HUDEP-2 (cell line): Measurements from ENCODE around the gene RCC2.
A peak's percentile ranks its signal among the peaks of the same experiment; 100 is the strongest.

Experiments used
- DNase-seq, 76 experiments: peaks; one replicate each; lab custom pipeline; 2025; ENCODE audit not compliant: unreplicated experiment in 76 of 76; lab: John Stamatoyannopoulos, UW

The RCC2 gene

DNA sequence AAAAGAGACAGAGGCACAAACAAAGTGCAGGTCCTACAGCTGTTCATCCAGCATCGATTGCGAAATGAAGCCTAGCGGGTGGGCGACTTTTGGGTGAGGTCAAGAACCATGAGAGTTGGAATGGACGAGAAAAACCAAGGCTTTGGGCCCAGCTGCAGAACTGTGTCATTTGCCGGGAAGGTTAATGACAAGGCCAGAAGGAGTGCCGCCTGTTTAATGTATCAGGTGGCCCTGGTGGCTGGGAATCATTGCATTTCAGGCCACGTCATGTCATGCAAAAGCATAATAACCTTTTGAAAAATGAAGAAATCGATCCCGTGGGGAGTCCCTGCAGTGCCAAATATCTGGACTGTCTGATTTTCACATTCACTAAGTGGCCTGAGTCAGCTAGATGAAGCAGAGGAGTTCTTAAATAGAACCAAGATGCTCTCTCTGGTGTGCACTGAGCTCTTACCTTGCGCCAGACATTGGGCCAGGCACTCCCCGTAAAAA is 8.1 kb upstream of the RCC2 start:
- DNase-seq, result no peak

DNA sequence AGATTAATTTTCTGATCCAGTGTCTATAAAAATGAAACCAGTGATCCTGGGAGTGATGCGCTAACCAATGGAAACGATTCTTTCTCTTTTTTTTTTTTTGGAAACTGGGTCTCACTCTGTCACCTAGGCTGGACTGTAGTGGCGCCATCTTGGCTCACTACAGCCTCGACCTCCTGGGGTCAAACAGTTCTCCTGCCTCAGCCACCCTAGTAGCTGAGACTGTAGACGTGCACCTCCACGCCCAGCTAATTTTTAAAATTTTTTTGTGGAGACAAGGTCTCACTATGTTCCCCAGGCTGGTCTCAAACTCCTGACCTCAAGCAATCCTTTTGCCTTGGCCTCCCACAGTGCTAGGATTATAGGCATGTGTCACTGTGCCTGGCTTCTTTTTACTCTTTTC is 3.4 kb upstream of the RCC2 start:
- DNase-seq, result no peak

DNA sequence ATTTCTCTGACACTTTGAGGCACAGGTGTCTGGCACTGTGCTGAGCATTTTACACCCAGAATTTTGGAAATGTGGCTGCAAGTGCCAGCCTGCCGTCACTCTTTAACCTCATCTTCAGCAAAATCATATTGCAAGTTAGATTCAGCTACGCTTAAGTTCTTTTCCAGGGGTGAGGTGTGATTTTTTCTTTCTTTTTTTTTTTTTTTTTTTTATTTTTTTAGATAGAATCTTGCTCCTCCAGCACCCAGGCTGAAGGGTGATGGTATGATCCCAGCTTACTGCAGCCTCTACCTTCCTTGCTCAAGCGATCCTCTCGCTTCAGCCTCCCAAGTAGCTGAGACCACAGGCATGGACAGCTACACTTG is 2.5 kb upstream of the RCC2 start:
- no peak for DNase-seq

DNA sequence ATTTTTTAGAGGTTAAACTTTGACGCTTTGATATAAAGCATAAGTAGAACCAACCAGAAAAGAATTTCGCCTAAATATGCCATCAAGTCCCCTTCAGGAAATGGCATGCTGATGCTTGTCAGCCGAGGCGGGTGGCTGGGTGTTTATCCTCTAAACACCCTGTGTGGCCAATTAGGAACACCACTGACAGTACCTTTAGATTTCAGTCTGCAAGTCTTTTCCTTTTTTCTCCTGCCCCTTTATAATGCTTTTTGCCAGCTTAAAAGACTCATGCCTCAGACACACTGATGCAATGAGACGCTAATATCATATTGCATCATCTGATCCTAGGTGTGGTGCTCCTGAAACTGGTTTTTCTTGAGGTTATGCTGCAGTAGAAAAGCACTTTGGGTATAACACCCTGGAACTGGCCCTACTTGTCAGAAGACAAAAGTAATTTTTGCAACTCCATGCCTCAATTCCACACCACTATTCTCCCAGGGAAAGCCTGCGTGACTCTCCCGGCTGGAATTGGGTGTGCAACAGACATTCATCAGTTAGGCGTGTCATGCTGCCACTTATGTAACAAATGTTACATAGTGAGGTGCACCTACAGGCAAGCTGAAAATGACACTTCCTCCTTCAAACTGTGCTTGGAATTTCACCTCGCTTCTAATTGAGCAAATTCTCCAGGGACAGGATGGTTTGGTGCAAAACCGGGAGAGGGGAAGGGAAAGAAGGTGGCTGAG is 2.0 kb upstream of the RCC2 start:
- peak in 6 of 76 experiments; percentile 5 to 36 (median 10) for DNase-seq

DNA sequence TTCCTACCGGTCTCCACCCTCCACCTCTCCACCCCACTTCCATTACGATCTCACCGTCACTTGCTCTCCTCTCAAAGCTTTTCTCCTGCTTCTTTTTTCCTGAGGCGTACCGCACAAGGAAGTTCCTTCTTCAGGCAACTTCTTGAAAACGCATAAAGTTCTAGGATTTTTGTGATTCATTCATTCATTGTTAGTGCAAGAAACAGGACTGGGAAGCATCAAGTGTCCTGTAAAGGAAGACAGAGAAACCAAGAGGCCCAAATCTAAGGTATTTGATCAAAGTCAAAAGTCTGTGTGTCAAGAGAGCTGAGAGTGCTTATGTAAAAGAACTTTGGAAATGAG is 1.3 kb upstream of the RCC2 start:
- no peak for DNase-seq

DNA sequence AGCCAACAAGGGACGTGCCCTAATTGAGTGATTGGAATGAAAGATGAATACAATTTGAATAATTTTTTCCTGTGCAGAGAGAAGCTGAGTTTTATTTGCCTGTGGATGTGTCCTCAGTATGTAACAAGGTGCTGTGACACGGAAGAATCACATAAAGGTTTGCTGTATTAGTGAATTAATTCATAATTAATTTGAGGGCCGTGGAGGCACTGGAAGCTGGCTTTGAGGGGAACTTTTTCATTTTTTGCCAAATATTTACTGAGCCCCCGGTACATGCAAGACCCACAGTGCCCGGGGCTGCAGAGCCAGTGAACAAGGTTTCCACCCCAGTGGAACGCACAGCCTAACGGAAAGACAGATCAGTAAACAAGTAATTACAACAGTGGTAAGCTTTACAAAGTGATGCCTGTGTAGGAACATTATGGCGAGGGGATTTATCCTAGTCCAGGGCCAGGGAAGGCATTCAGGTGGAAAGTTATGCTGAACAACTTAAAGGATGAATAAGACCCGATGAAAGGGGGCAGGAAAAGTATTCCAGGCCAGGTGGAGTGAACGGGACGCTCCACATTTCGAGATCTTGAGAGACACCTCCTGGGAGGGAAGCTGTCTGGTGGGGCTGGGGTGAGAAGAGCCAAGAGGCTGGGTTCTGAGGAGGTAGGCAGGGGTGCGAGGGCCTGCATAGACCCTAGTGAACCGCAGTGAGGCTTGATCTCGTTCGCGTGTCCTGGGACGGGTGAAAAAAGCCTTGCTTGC is 773 bp upstream of the RCC2 start:
- no peak for DNase-seq

DNA sequence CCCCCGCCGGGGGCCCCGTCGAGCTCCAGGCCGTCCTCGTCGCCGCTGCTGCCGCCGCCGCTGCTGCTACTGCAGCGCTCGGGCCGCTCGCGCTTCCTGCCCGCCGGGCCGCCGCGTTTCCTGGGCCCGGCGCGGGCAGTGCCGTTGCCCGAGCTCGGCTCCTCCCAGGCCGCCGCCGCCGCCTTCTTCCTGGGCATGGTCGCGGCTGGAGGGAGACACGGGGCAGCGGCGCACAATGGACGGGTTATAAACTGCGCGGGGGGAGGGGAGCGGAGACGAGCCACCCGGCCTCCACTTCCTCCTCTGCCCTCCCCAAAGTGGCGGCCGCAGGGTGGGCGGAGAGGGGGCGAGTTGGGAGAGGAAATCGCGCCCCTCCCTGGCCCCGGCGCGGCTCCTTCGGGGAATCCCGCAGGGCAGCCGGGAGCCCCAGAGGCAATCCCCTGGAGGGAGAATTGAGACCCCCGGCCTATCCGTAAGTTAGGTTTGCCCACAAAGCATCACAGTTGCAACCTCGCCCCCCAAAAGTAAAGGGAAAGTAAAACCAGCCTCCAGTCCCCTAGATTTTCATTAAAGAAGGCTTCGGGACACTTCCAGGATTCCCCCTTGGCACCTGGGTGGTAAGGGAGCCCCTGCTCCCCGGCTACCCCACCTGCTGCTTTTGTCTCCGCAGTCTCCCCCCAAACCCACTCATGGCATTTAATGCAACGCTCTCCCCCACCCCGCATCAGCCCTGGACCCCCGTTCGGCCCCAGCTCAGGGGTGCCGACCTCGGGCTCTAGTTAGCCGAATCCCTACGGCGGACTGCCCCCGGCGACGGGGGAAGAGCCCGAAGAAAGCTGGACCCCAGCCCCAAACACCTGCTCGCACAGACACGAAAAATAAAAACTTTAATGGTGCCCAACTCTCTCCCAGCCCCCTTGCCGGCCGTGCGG is 893 bp downstream of the RCC2 start:
- DNase-seq, result peak in 51 of 76 experiments; percentile 3 to 68 (median 43)

DNA sequence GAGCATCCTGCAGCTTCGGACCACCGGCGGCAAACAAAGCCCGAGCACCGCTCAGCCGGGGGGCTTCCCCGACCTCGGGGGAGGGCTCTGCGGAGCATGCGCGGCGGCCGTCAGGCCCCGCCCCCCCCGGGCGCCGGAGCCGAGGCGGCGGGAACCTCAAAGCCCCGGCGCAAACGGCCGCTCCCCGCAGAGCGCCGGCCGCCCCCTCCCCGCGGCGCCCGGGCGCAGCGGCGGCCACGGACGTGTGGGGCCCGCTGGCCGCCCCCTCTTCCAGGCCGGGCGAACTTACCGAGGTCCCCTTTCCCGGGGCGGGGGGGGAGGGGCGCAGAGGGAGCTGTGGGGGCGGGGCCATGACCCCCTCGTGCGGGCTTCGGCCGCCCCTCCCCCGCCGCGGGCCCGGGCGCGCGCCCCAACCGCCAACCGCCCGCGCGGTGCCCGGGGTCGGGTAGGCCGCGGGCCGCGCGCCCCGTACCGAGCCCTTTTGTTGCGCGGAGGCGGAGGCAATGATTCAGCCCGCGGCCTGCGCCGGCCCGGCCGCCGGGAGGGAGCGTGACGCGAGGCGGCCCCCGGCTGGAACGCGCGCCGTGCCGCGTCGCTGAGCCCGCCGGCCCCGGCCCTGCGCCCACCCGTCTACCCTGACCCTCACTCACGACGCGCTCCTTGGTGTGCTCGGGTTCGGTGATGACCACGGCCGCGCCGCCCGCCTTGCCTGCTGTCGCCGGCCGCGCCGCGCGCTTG is 1.7 kb downstream of the RCC2 start:
- DNase-seq, result peak in 41 of 76 experiments; percentile 9 to 66 (median 39)

DNA sequence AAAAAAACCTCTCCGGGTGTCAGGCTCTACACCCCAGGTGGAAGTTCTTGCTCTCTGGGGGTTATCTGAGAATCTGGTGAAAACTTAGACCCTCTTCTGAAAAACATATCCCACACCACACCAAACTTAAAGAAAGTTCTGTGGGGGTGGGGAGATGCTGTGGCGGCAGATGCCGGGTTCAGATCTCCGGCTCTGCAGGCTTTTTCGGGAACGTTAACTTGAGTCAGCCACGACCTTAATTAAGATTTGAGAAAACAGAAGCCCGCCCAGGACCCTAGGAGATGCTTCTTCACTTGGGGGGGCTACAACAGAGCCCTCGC is 2.3 kb downstream of the RCC2 start:
- no peak for DNase-seq

DNA sequence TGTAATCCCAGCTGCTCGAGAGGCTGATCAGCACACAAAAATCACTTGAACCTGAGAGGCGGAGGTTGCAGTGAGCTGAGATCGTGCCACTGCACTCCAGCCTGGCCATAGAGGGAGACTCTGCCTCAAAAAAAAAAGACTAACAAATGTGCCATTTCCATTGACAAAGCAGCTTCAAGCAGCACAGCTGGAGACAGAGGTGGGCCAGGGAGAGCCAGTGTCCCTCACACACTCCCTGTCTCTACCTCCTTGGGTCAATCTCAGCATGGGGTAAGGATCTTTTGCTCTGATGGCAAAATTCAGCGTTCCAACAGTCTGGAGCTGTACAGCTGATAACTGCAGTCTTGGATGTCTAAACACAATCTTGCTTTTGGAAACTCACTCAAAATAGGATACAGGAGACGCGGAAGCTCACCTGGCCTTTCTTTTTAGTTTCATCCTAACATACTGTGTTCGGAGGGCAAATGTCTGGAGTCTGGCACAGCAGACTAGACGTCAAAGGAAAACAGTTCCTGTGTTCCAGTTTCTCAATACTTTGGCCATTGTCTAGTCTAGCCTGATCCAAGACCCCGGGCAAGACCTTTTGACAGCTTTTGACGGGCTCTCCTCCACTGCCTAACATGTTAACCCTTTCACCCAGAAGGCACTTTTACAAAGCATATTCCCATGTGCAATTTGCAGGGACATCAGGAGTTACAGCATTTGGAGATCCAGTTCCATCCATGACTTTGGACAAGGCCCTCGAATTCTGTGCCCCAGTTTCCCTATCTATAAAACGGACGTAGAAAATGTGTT is 2.9 kb downstream of the RCC2 start:
- DNase-seq, result no peak

DNA sequence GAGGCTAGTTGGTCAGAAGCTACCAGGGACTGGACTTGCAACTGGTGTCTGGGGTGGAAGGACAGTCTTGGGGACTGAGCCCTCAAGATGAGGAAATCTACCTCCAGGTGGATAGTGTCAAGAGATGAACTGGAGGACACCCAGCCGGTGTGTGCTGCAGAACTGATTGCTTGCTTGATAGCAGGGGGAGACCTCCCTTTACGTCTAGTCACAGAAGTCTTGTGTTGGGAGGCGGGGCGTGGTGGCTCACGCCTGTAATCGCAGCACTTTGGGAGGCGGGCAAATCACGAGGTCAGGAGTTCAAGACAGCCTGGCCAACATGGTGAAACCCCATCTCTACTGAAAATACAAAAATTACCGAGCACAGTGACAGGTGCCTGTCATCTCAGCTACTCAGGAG is 4.9 kb downstream of the RCC2 start:
- peak in 6 of 76 experiments; percentile 2 to 7 (median 4) for DNase-seq

DNA sequence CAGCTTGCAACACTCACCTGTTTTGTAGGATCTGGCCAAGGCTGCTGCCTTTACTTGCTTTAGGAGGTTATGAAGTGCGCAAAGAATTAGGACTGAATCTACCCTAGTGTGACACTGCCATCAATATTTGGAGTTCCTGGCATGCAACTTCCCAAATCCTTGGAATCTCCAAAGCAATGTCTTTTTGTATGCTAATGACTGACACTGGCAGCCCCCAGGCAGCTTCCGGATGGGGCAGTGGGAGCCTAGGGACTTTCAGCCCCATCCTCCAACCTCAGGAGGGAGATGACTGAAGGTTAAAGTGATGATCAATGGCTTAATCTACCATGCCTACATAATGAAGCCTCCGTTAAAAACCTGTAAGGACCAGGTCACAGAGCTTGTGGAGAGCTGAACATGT is 5.5 kb downstream of the RCC2 start:
- no peak for DNase-seq

DNA sequence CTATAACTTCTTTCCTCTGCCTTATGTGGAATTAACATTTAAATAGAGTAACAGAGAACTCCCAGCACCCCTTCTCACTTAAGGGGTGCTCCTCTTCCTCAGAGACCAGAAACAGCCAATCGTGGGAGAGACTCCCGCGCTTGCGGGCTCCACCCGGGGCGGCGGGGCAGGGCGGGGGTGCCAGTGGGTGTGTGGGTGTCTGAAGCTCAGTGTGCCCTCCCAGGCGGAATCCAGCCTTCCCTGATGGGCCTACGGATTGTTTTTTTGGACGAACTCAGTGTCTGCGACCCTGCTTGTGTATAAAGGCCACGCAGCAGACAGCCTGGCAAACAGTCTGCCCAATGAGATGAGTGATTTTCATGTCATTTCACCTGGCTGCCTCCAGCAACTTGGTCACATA is 6.2 kb downstream of the RCC2 start:
- no peak for DNase-seq

DNA sequence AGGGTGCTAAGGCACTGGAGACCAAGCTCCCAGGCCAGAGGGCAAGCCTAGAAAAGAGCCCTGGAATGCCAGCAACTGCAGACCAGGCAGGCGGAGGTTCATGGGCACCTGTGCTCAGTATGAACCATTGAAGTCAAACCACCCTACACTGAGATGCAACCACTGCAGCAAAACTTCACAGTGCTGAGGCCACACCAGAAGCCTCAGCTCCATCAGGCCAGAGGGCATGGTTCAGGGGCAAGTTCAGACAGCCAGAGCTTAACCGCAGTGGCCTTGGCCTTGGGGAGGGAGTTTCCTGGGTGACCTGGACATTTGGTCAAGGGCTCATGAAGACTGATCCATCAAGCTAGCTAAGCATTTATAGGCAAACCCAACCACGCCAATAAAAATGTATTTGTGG is 7.1 kb downstream of the RCC2 start:
- no peak for DNase-seq

DNA sequence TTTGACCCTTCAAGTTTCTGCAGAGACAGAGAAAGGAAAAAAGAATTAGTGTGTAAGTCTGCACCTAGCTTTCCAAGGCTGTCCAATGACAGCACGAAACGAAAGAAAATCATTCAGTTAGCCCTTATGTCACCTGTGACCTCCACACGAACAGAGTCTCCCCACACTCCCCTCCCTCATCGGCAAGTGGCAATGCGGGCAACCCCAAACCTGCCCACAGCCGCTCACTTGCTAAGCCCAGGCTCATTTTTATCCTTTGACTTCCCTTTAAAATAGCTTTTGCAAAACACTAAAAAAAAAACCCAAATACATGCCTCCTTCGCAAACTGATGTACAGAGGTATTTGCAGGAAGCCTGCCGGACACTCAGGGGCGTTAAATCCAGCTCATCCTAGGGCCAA is 10.3 kb downstream of the RCC2 start:
- DNase-seq, result no peak

DNA sequence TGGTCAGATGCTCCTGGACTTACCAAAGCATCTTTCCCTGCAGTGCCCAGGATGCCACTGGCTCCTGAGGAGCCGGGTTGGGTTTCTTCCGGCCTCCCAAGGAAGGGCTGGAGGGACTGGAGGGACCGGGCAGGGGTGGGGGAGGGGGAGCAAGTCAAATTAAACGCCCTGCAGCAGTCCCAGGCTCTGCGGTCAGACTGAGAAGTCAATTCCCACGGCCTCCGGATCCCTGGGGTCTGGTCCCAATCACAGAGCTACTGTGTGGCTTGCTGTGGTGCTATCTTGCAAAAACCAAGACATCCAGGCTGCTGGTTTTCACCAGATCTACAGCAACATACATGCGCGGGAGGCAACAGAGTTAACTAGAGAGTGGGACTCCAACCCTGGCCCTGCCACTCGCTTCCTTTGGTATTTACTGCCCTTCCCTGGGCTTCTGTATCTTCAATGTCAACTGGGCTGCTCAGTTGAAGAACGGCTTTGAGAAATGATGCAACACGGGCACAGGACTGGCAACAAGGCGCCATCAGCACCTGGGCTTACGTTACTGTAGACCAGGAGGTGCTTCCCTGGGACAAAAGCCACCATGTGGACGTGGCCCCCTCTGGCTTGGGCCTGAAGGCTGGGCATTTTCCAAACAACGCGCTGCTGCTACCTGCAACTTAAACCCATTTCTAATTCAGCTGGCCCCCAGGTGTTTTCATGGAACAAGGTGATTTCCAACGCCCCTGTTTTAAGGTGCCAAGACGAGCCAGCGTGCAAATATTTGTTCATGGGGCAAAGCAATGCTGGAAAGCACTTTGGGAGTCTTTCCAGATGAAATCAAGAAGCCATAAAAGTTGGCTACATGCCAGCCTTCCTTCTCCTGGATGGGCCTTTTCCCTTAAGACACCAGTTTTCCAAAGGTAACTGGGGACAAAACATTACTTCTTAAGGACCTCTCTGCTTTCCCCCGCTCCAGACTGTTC is 11.5 kb downstream of the RCC2 start:
- DNase-seq, result no peak

DNA sequence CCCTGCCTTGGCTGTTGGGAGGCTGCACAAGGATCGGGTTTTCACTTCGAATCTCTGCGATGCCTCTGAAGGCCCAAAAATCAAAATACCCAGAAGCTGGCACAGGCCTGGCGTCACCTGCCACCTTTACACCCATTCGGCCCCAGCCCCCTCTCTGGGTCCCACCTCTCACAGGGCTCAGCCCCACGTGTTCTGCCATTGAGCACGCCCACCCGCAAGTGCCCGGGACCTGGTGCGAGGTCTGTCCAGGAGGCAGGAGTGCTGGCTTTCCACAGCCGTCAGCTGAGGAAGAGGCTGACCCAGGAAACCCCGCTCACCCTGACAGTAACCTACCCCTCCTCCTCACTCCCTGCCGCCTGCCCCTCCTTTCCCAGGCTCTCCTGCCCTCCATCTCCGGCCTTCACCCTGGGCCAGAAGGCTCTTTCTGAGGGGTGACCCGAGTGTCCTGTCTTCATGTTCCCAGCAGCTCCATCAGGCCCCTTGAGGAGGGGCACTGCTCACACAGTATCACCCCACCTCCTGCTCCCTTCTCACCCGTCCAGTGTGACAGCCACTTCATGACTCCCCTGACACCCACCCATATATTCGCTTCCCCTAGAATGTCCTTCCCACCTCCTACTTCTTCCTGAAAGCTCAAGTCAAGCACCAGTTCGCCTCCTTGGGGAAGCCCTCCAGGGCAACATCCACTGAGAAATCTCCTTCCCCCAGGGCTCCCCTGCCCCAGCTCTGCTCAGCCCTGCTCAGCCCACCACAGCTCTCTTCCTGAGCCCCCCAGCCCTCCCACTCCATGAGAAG is 13.5 kb downstream of the RCC2 start:
- DNase-seq, result peak in 1 of 76 experiments; percentile 9

DNA sequence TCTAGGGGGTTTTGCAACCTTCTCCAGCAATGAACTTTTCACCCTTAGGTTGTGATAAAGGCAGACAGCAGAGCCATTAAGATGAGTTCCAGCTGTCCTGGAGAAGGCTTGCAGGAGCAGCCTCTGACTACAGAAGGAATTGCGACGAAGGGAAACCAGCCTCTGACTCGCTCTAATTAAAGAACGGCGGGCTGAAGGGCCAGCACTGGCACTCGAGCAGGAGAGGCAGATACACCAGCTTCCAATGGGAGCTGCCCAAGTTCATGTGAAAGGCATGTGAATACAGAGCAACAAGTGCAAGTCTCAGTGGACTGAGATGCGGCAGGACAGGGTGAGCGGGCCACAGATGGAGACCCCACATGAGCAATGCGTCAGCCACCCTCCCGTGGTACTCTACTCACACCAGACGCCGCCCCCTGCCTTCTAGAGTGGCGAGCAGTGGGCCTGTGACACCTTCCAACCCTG is 15.7 kb downstream of the RCC2 start:
- DNase-seq, result no peak
